Kidney (tissue), 14 donors: ENCODE results near the gene BRK1. TPM values are rescaled to one million over a fixed set of nuclear protein-coding genes. Genes with fewer than 3 reads are reported as not detected.
"Not testable (repeated sequence)": the region's sequence is repeated elsewhere in the genome, so short reads cannot be mapped to it uniquely, and the experiment has no call there.

Experiments used
- DNase-seq, 5 donors: peaks; one replicate each; pipeline ENCODE4 v3.0.0-alpha.2; 2013 to 2020
- FAIRE-seq: peaks from 2 replicates; lab custom pipeline; 2012; peaks lifted over from hg19 to GRCh38; lab: Jason Lieb, UNC
- H3K27ac ChIP-seq, 2 donors: one replicate each; pipeline ENCODE4 v1.7.0; 2013; ENCODE audit warnings: low read depth in 2 of 2, low read length in 2 of 2, inconsistent platforms in 1 of 2
- H3K27me3 ChIP-seq: one replicate; pipeline ENCODE4 v1.7.1; 2013; ENCODE audit warnings: low read length, inconsistent platforms; ENCODE audit not compliant: control insufficient read depth, insufficient read depth
- H3K36me3 ChIP-seq, 3 donors: one replicate each; pipeline versions ENCODE4 v1.7.0 to v1.7.1; 2013; ENCODE audit warnings: low read length in 3 of 3, control low read depth in 1 of 3, inconsistent platforms in 1 of 3; ENCODE audit not compliant: insufficient read depth in 3 of 3, control insufficient read depth in 2 of 3
- H3K4me1 ChIP-seq, 3 donors: one replicate each; pipeline versions ENCODE4 v1.7.0 to v1.7.1; 2013; ENCODE audit warnings: low read length in 3 of 3, inconsistent platforms in 1 of 3, low read depth in 1 of 3; ENCODE audit not compliant: control insufficient read depth in 2 of 3, insufficient read depth in 2 of 3
- H3K4me3 ChIP-seq, 3 donors: one replicate each; pipeline versions ENCODE4 v1.7.0 to v1.8.1; 2013; ENCODE audit warnings: low read length in 3 of 3, control low read depth in 1 of 3, inconsistent platforms in 1 of 3
- H3K9ac ChIP-seq, 3 donors: one replicate each; pipeline versions ENCODE4 v1.7.0 to v1.7.1; 2013; ENCODE audit warnings: low read length in 3 of 3, control low read depth in 1 of 3, inconsistent platforms in 1 of 3
- H3K9me3 ChIP-seq, 3 donors: one replicate each; pipeline versions ENCODE4 v1.7.0 to v1.7.1; 2013; ENCODE audit warnings: low read length in 3 of 3, control low read depth in 1 of 3, inconsistent platforms in 1 of 3; ENCODE audit not compliant: control insufficient read depth in 2 of 3, insufficient read depth in 1 of 3
- intact Hi-C: fragments of 100-400 bp; cut with DNase I; formaldehyde crosslinking; loops from one replicate; pipeline ENCODE4 v1.11.1; 2022
- polyA plus RNA-seq: library from polyadenylated mRNA; stranded (reverse); fragments of 350-450 nt; fragmentation: Illumina TruSeq; extraction: RNeasy Lipid Tissue Mini Kit (QIAGEN cat#74804); gene quantifications from one replicate; pipeline ENCODE4 v1.2.3, GENCODE V29; 2014; ENCODE audit warnings: low read depth, low replicate concordance; ENCODE audit not compliant: insufficient read depth
- total RNA-seq: library from RNA; stranded (reverse); fragmentation: NEBNext Ultra II Directional; extraction: Animal tissue kit (Norgen Biotek cat#: 25700); gene quantifications from one replicate; pipeline ENCODE4 v1.2.1, GENCODE V29; 2021
- TF ChIP-seq, protein P1 (sequence below): IDR thresholded peaks from 3 replicates; pipeline ENCODE4 v1.5.1; 2012; ENCODE audit warnings: mild to moderate bottlenecking, moderate library complexity, borderline replicate concordance; ENCODE audit not compliant: insufficient read depth; ENCODE audit errors: extremely low read depth
- donor health status: control.
- donor health status: control.
- donor health status: control.
- donor health status: control.
- donor health status: control.
- donor health status: DM: yes; HTN: yes; CAD: no.
- donor health status: Normal renal cell carcinoma (clear cell type).

Gene BRK1
- total and polyA plus RNA-seq, 2 donors from 2014 or later, result 130 to 308 TPM

DNA sequence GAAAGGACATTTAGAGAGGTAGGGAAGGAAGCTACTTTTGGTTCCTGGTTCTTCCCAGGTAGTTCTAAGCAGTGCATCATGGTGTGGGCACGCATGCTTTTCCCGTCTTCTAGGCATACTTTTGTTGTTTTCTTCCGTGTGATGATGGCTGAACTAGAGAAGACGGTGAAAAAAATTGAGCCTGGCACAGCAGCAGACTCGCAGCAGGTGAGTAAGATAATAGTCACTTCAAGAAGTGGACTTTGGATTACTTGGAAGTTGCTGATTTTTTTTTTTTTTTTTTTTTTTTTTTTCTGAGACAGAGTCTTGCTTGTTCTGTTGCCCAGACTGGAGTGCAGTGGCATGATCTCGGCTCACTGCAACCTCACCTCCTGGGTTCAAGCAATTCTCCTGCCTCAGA lies 25.3 kb upstream of the BRK1 start:
- FAIRE-seq (no peak), DNase-seq (no peak)
- no peak overlapping the region for H3K9ac ChIP-seq
- no peaks in the 10 kb centered on the region for H3K9me3 ChIP-seq
- intact Hi-C loops, result no loop called here
- H3K4me3 ChIP-seq, result no peak overlapping the region
- no peak overlapping the region for H3K27ac ChIP-seq
- TF ChIP-seq, protein P1, sequence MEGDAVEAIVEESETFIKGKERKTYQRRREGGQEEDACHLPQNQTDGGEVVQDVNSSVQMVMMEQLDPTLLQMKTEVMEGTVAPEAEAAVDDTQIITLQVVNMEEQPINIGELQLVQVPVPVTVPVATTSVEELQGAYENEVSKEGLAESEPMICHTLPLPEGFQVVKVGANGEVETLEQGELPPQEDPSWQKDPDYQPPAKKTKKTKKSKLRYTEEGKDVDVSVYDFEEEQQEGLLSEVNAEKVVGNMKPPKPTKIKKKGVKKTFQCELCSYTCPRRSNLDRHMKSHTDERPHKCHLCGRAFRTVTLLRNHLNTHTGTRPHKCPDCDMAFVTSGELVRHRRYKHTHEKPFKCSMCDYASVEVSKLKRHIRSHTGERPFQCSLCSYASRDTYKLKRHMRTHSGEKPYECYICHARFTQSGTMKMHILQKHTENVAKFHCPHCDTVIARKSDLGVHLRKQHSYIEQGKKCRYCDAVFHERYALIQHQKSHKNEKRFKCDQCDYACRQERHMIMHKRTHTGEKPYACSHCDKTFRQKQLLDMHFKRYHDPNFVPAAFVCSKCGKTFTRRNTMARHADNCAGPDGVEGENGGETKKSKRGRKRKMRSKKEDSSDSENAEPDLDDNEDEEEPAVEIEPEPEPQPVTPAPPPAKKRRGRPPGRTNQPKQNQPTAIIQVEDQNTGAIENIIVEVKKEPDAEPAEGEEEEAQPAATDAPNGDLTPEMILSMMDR, result no peak
- no peaks in the 10 kb centered on the region for H3K36me3 ChIP-seq
- H3K4me1 ChIP-seq, result no peaks in the 10 kb centered on the region
- H3K27me3 ChIP-seq, result no peaks in the 10 kb centered on the region

DNA sequence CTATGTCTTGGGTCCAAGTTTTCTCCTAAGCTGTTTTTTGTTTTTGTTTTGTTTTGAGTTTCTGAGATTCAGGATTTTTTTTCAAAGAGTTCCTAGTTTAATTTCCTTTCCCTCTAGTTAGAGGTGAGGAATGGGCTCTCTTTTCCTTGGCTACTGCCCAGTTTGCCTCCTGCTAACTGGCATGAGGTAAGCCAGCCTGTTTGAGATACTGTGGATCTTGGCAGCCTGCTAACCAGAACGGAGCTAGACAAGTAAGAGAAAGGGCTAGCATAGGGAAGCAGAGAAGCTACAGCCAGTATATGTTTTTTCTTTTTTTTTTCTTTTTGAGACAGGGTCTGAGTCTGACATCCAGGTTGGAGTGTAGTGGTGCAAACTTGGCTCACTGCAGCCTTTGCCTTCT lies 24.7 kb upstream of the BRK1 start:
- H3K4me1 ChIP-seq, FAIRE-seq, H3K9ac ChIP-seq, DNase-seq, intact Hi-C loops, H3K27me3 ChIP-seq, H3K9me3 ChIP-seq, H3K36me3 ChIP-seq, H3K4me3 ChIP-seq, H3K27ac ChIP-seq: not testable (repeated sequence)

DNA sequence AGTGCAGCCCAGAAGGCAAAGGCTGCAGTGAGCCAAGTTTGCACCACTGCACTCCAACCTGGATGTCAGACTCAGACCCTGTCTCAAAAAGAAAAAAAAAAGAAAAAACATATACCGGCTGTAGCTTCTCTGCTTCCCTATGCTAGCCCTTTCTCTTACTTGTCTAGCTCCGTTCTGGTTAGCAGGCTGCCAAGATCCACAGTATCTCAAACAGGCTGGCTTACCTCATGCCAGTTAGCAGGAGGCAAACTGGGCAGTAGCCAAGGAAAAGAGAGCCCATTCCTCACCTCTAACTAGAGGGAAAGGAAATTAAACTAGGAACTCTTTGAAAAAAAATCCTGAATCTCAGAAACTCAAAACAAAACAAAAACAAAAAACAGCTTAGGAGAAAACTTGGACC lies 24.1 kb upstream of the BRK1 start:
- H3K27ac ChIP-seq, FAIRE-seq, intact Hi-C loops, H3K9ac ChIP-seq, H3K4me3 ChIP-seq, DNase-seq, H3K36me3 ChIP-seq, H3K9me3 ChIP-seq, H3K4me1 ChIP-seq, H3K27me3 ChIP-seq: not testable (repeated sequence)

DNA sequence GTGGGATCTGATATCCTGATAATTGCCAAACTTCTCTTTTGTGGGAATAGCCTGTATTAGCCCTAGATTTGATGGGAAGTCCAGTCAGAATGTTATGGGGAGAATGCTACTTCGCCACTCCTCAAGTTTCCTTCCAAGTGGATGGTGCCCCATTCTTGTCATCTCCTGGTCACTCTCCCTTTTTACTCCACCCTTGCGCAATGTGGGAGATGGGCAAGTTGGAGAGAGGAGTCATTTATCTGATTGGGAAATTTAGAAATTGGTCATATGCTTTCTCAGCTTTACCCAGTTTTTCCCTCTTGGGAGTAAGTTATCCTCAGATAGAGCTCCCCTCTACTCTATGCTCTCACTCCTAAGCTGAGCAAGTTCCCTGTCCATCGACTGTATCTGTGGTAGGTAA lies 21.8 kb upstream of the BRK1 start:
- Histone ChIP-seq H3K4me1 (no peaks in the 10 kb centered on the region), H3K4me3 (no peak overlapping the region), H3K27me3 (no peaks in the 10 kb centered on the region), H3K9me3 (no peaks in the 10 kb centered on the region), H3K27ac (no peak overlapping the region), H3K9ac (no peak overlapping the region), H3K36me3 (no peaks in the 10 kb centered on the region)
- intact Hi-C loops, result no loop called here
- FAIRE-seq (no peak), DNase-seq (no peak)
- TF ChIP-seq, protein P1, result no peak

DNA sequence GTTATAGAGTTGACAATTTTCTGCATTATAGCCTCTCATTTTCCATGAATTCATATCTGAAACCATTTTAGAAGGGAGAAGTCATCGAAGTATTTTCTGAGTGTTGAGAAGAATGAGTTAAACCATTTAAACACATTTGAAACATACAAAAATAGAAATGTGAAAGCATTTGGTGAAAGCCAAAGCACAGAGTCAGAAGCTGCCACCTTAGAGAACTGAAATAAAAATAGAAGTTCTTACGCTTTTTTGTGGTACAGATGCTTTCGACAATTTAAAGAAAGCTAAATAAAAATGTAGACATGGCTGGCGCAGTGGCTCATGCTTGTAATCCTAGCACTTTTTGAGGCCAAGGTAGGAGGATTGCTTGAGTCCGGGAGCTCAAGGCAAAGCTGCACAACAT lies 16.4 kb upstream of the BRK1 start:
- no peak overlapping the region for H3K27ac ChIP-seq
- DNase-seq (no peak), FAIRE-seq (no peak)
- H3K4me3 ChIP-seq, result no peak overlapping the region
- H3K27me3 ChIP-seq, result no peaks in the 10 kb centered on the region
- intact Hi-C loops, result no loop called here
- no peaks in the 10 kb centered on the region for H3K4me1 ChIP-seq
- no peaks in the 10 kb centered on the region for H3K9me3 ChIP-seq
- TF ChIP-seq, protein P1, result no peak
- no peak overlapping the region for H3K9ac ChIP-seq
- H3K36me3 ChIP-seq, result no peaks in the 10 kb centered on the region
